Activated effector memory CD4-positive, alpha-beta T cell treated with anti-CD3 and anti-CD28 coated beads, Interleukin-2, amount 50 U/mL, for 16 hours (primary cell): ENCODE data around the gene SFMBT2.

Experiments
- DNase-seq: peaks from one replicate; pipeline ENCODE4 v3.0.0-alpha.2; 2020

Gene SFMBT2

GRCh38 chr10:7293378-7293920 lies 117.4 kb downstream of the SFMBT2 start:
- no peak for DNase-seq

GRCh38 chr10:7291487-7292270 lies 119.2 kb downstream of the SFMBT2 start:
- DNase-seq, result no peak

DNA sequence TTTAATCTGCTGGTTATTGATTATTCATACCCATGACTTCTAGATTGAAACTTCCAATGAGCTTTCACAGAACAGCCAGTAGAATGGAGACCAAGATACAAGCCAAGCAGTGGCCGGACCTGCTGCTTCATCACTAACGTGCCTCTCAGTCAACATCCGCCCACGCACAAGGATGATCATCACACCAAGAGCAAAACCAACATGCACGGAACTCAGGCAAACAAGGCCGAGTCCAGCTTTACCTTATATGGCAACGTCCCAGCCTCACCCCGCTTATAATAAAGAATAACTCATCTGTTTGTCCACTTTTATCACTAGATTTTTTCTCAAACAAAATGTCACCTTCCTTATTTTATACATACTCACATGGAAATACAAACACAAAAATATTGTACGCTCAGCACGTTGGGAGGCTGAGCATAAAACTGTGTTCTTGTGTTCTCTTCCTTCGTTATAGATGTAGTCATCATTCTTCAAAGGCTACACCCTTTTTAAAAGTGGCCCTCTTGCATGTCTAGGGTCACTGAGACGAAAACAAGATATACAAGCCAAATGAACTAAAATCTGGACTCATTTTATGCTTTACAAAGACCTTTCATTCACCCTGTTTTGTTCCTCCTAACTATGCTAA lies 122.7 kb downstream of the SFMBT2 start:
- DNase-seq, result no peak

DNA sequence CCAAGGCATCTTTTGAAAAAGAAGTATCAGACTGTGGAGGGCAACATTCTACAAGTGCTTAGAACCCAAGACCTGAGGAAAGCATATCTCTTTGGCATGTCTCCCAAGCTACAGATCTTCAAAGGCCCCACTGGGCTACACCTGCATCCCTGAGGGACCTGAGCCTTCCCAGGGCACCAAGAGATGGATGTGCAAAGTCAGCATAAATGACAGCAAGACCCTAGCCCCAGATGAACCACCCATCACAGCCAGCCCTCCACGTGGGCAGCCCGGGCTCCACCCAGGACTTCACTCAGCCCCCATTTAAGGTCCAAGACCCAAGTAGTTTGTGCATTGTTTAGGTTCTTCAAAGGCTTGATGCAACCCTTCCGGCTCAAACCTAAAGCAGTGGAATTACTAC lies 123.5 kb downstream of the SFMBT2 start:
- DNase-seq, result no peak

DNA sequence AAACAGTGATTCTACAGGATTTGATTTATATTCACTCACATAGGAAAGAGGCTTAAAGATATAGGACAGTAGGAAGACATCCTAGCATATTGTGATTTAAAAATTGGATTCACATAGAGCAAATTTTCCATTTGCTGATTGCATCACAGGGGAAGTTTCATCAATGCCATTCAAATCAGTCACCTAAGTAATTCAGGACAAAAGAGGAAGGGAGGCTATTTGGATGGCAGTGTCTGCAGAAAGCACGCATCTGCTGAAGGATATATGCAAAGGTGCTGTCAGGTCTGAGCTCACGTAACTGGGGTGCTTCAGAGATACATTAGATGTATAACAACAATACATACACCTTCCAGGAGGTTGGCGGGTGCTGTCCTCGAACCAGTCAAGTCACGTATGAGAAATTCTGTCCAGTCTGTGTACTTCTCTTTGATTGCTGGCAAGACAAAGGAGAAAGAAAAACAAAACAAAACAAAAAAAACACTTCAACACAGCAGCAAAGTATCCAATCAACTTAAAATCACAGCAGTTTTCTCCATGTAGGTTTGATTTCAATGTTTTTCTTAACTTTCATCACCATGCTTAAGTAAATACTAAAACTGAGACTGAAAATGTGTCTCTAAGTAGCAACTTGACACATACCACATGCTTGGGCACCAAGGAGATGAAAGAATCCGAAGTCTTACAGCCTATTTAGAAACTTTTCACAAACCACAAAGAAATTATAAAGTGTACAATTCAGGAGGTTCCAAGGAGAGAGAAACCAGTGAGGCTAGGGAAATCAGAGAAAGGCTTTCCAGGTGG lies 125.1 kb downstream of the SFMBT2 start:
- DNase-seq, result no peak

GRCh38 chr10:7283246-7283645 lies 127.6 kb downstream of the SFMBT2 start:
- no peak for DNase-seq

GRCh38 chr10:7282457-7282856 lies 128.4 kb downstream of the SFMBT2 start:
- no peak for DNase-seq

DNA sequence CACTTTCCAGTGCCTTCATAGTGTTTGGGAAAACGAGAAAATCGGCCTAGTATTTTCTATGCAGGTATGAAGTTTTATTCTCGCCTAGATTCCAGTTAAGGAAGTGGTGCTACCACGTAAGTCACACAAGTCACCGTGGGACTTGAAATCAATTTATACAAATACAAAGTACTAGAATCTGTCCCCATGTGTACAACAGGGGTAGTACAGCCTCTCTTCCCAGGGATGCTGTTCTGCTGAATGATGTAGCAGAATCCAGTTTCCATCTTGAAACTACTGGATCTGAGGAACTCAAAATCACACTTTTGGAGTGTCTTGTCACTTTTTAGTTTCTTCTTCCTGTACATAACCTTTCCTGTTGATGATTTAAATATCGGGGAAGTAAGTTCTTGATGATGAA lies 129.4 kb downstream of the SFMBT2 start:
- DNase-seq, result no peak

DNA sequence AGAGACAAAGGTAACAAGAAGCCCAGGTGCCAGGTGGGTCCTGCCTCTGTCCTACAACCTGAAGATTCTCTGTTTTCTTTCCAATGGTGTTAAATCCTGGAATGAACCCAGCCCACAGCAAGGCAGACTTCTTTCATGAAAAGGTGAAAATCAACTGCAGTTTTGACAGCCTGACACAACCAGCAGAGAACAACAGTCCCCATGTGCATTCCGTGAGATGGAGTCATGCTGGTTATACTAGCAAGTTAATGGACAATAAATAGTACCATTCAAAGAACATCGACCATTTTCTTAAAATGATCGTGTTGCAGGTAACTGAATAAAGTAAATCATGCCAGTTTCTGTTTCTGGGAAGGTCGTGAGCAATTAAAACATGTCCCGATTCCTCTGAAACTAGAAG lies 131.5 kb downstream of the SFMBT2 start:
- DNase-seq, result no peak

DNA sequence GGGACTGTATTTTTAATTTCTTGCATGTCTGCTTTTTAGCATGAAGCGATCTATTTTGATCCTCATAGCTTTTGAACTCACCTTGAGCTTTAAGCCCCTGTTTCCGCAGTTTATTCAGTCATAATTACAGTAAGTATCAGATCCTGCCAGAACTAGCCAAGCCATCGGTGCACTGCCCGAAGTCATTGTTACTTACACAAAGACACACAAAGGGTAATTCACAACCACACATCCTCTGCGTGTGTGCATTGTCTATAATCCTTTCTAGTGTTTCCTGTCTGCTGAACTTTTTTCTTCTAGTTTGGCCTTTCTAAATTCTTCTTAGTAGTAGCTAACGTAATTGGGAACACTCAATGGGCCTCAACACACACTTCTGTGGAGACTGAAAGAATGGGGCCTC lies 133.0 kb downstream of the SFMBT2 start:
- no peak for DNase-seq

DNA sequence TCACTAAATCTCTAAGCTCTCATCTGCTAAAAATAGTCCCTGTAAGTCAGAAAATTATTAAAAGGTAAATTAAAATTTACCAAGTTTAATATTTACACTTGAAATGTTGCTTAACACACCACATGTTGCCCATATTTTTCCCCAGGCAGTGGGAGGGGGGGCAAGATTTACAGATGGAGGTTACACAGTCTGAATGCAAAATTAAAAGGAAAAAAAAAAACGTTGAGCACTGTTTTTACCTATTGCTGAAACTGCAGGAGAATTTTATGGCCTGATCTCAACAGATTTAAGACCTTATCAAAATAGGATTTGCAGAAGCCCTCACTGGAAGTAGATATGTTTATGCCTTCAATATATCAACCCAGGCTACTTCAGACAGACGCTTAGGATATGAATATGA lies 133.4 kb downstream of the SFMBT2 start:
- no peak for DNase-seq

DNA sequence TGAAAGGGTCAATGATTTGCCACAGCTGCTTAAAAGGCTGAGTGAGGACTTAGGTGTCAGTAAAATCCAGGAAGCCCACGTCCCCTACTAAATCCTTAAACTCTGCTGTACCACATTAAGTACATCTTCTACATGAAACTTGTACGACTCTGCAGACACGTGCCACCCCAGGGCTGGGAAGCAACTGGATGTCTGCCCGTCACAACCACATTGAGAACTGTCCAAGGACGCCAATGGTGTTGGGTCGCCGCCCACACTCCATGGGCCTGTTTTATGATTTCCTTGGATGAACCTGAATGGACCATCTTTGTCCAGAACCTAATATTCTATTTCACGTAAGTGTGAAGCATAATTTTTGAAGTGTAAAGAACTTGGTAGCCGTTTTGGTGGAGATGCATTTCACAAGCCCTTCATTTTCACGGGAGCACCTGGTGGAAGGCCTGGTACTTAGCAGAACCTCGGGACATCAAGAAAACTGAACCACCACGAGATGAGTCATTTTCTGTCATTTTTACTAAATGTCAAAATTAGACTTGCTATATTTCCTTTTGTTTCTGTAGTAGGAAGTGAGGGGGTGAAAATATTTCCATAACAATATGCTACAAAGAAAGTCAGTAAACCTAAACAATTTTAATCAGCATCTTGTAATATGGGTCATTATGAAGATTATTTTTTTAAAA lies 134.9 kb downstream of the SFMBT2 start:
- DNase-seq, result no peak

DNA sequence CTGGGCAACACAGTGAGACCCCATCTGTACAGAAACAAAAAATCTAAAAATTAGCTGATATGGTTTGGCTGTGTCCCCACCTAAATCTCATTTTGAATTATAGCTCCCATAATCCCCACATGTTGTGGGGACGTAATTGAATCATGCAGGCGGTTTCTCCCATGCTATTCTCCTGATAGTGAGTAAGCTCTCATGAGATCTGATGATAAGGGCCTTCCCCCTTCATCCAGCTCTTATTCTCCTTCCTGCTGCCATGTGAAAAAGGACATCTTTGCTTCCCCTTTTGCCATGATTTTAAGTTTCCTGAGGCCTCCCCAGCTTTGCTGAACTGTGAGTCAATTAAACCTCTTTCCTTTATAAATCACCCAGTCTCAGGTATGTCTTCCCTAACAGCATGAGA lies 136.5 kb downstream of the SFMBT2 start:
- no peak for DNase-seq

DNA sequence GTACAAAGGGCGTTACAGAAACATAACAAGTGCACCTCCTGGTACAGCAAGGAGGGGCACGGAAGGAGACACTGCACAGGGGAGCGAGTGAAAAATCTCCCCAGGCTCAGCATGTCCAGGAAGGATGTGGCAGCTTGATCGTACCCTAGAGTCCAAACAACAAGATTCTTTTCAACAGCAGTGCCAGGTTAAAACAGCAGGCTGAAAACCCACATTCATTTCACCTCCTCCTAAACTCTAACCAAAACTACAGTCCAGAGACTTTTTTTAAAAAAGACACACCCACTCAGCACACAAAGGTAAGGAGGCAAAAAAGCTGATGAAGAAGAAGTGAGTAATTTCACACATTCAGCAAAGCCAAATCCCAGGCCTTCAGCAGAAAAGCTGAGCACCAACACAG lies 138.8 kb downstream of the SFMBT2 start:
- DNase-seq, result no peak

DNA sequence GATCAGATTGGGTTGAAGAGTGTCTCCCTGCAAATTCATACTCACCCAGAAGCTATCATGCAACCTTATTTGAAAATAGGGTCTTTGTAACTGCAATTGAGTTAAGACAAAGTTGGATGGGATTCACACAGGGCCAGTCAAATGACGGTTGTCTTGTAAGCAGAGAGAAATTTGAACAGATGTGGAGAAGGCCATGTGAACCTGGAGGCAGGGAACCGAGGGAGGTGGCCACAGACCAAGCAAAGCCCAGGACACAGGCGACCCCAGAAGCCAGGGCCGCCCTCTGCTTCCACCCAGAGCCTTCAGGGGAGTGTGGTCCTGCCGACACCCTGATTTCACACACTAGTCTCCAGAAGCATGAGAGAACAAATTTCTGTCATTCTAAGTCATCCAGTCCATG lies 140.8 kb downstream of the SFMBT2 start:
- no peak for DNase-seq

GRCh38 chr10:7267142-7267541 lies 143.7 kb downstream of the SFMBT2 start:
- no peak for DNase-seq

GRCh38 chr10:7265396-7266123 lies 145.3 kb downstream of the SFMBT2 start:
- no peak for DNase-seq

DNA sequence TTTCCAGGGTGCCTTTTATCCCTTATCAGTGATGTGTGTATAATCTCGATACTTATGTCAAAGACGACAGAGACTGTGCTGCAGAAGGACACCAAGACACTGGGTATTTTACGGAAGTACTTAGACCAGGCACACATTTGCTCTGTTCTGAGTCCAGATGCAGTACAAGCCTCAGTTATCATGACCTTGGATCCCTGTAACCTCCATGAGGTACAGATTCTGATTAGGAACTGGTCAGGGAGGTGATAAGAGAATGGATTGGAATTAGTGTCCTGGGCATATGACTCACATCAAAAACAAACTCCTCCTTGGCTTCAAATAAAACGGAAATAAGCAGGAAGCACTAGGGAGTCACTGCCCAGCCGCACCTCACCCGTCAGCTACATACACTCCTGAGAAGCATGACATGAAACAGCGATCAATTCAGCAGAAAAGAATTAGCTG lies 146.5 kb downstream of the SFMBT2 start:
- no peak for DNase-seq

- DNase-seq, result no peak
Observed at GRCh38 chr10:7263616-7264015, 147.2 kb downstream of the SFMBT2 start.

GRCh38 chr10:7261351-7261750 lies 149.5 kb downstream of the SFMBT2 start:
- DNase-seq, result no peak

GRCh38 chr10:7260912-7261311 lies 149.9 kb downstream of the SFMBT2 start:
- DNase-seq, result no peak

GRCh38 chr10:7260412-7260900 lies 150.4 kb downstream of the SFMBT2 start:
- DNase-seq, result no peak
